HepG2 (cell line): Measurements from ENCODE around the gene ULK3. TPM values are rescaled to one million over a fixed set of nuclear protein-coding genes. Genes with fewer than 3 reads are reported as not detected.
A peak's percentile ranks its signal among the peaks of the same experiment; 100 is the strongest.

Experiments used
- ARID3A ChIP-seq: IDR thresholded peaks from 2 replicates; pipeline ENCODE4 v1.6.1; 2012; ENCODE audit warnings: low read depth, low read length, improper control_type of control experiment
- ELF4 ChIP-seq: sonication (generic); formaldehyde crosslinking; IDR thresholded peaks from 2 replicates; pipeline ENCODE4 v1.5.0; 2020; ENCODE audit warnings: missing genetic modification reagents, mild to moderate bottlenecking, moderate library complexity, borderline replicate concordance
- EZH2 ChIP-seq: conservative IDR thresholded peaks from 2 replicates; pipeline ENCODE4 v1.6.1; 2012; ENCODE audit warnings: mild to moderate bottlenecking, low read depth, low read length, moderate library complexity
- KLF13 ChIP-seq: sonication (generic); formaldehyde crosslinking; IDR thresholded peaks from 2 replicates; pipeline ENCODE4 v1.4.0; 2020; ENCODE audit warnings: mild to moderate bottlenecking, missing genetic modification reagents
- RAD21 ChIP-seq: fragments of 450-650 bp; formaldehyde crosslinking; IDR thresholded peaks from 2 replicates; pipeline ENCODE4 v1.5.0; 2020; ENCODE audit warnings: mild to moderate bottlenecking
- REL ChIP-seq: sonication (generic); formaldehyde crosslinking; conservative IDR thresholded peaks from 2 replicates; pipeline ENCODE4 v1.8.0; 2022; ENCODE audit warnings: mild to moderate bottlenecking, missing genetic modification reagents, moderate library complexity
- SSRP1 ChIP-seq: IDR thresholded peaks from 2 replicates; pipeline ENCODE4 v1.6.1; 2016; ENCODE audit warnings: control low read depth
- TFAP4 ChIP-seq: sonication (generic); IDR thresholded peaks from 2 replicates; pipeline ENCODE4 v1.6.1; 2016; ENCODE audit warnings: low read depth, borderline replicate concordance
- ZBTB3 ChIP-seq: sonication (generic); formaldehyde crosslinking; IDR thresholded peaks from 2 replicates; pipeline ENCODE4 v1.4.0; 2020; ENCODE audit warnings: low read depth, mild to moderate bottlenecking, moderate library complexity, missing genetic modification reagents, borderline replicate concordance
- ZBTB42 ChIP-seq: sonication (generic); formaldehyde crosslinking; IDR thresholded peaks from 2 replicates; pipeline ENCODE4 v1.5.0; 2020; ENCODE audit warnings: mild to moderate bottlenecking, missing genetic modification reagents
- polyA plus RNA-seq, 8 experiments: library from polyadenylated mRNA; depleted of rRNA in 3 of 8; stranded (reverse) in 7 of 8; unstranded in 1 of 8; fragments of >200 nt; fragmentation: Illumina TruSeq in 4 of 8; extraction: Trizol in 4 of 8; gene quantifications; 2 replicates each; pipeline versions ENCODE4 v1.2.1 to v1.2.3, GENCODE V29; 2011 to 2016; ENCODE audit warnings: low read depth in 4 of 8, missing spikeins in 1 of 8, mixed read lengths in 1 of 8; ENCODE audit not compliant: insufficient read depth in 1 of 8
- total RNA-seq, 5 experiments: library from RNA; depleted of rRNA; stranded (reverse); fragments of >200 nt; fragmentation: Illumina TruSeq; extraction: Trizol; gene quantifications; 2 replicates each; pipeline ENCODE4 v1.2.3, GENCODE V29; 2016; ENCODE audit warnings: low read depth in 1 of 5
- TF ChIP-seq, protein P1 (sequence below), 2 experiments: fragments of 450-650 bp in 1 of 2; sonication (generic) in 1 of 2; formaldehyde crosslinking in 1 of 2; IDR thresholded peaks; 2 replicates each; pipeline versions ENCODE4 v1.6.1 to v1.8.0; 2016 to 2022; ENCODE audit warnings: antibody characterized with exemption in 1 of 2, mild to moderate bottlenecking in 1 of 2, missing genetic modification reagents in 1 of 2
- TF ChIP-seq, protein P2 (sequence below): sonication (generic); formaldehyde crosslinking; IDR thresholded peaks from 2 replicates; pipeline ENCODE4 v1.4.0; 2020; ENCODE audit warnings: missing genetic modification reagents
- TF ChIP-seq, protein P3 (sequence below): sonication (generic); formaldehyde crosslinking; IDR thresholded peaks from 2 replicates; pipeline ENCODE4 v1.5.1; 2020; ENCODE audit warnings: missing genetic modification reagents, mild to moderate bottlenecking, borderline replicate concordance

Gene ULK3
- total and polyA plus RNA-seq, 2 of the 13 experiments (the other 11 are each of a cell fraction or from before 2014, with no cell fraction given) = 15.2 to 23.7 TPM

- TF ChIP-seq, protein P1, sequence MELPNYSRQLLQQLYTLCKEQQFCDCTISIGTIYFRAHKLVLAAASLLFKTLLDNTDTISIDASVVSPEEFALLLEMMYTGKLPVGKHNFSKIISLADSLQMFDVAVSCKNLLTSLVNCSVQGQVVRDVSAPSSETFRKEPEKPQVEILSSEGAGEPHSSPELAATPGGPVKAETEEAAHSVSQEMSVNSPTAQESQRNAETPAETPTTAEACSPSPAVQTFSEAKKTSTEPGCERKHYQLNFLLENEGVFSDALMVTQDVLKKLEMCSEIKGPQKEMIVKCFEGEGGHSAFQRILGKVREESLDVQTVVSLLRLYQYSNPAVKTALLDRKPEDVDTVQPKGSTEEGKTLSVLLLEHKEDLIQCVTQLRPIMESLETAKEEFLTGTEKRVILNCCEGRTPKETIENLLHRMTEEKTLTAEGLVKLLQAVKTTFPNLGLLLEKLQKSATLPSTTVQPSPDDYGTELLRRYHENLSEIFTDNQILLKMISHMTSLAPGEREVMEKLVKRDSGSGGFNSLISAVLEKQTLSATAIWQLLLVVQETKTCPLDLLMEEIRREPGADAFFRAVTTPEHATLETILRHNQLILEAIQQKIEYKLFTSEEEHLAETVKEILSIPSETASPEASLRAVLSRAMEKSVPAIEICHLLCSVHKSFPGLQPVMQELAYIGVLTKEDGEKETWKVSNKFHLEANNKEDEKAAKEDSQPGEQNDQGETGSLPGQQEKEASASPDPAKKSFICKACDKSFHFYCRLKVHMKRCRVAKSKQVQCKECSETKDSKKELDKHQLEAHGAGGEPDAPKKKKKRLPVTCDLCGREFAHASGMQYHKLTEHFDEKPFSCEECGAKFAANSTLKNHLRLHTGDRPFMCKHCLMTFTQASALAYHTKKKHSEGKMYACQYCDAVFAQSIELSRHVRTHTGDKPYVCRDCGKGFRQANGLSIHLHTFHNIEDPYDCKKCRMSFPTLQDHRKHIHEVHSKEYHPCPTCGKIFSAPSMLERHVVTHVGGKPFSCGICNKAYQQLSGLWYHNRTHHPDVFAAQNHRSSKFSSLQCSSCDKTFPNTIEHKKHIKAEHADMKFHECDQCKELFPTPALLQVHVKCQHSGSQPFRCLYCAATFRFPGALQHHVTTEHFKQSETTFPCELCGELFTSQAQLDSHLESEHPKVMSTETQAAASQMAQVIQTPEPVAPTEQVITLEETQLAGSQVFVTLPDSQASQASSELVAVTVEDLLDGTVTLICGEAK (IDR thresholded peaks at IDR 0.05) = no peak
- TF ChIP-seq, protein P1 (CRISPR knock-in tag; IDR thresholded peaks at IDR 0.05) = no peak
- TF ChIP-seq EZH2 (no peak), ZBTB42 (CRISPR knock-in tag) (no peak), TFAP4 (peak; percentile 21; the same call in 1 of the 2 replicates), RAD21 (CRISPR knock-in tag) (peak; percentile 46; the same call in 1 of the 2 replicates), KLF13 (CRISPR knock-in tag) (no peak), SSRP1 (no peak), REL (CRISPR knock-in tag) (no peak), ELF4 (CRISPR knock-in tag) (no peak), ARID3A (no peak), ZBTB3 (CRISPR knock-in tag) (no peak)
- TF ChIP-seq, protein P2, sequence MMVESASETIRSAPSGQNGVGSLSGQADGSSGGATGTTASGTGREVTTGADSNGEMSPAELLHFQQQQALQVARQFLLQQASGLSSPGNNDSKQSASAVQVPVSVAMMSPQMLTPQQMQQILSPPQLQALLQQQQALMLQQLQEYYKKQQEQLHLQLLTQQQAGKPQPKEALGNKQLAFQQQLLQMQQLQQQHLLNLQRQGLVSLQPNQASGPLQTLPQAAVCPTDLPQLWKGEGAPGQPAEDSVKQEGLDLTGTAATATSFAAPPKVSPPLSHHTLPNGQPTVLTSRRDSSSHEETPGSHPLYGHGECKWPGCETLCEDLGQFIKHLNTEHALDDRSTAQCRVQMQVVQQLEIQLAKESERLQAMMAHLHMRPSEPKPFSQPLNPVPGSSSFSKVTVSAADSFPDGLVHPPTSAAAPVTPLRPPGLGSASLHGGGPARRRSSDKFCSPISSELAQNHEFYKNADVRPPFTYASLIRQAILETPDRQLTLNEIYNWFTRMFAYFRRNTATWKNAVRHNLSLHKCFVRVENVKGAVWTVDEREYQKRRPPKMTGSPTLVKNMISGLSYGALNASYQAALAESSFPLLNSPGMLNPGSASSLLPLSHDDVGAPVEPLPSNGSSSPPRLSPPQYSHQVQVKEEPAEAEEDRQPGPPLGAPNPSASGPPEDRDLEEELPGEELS (CRISPR knock-in tag) = no peak
- TF ChIP-seq, protein P3, sequence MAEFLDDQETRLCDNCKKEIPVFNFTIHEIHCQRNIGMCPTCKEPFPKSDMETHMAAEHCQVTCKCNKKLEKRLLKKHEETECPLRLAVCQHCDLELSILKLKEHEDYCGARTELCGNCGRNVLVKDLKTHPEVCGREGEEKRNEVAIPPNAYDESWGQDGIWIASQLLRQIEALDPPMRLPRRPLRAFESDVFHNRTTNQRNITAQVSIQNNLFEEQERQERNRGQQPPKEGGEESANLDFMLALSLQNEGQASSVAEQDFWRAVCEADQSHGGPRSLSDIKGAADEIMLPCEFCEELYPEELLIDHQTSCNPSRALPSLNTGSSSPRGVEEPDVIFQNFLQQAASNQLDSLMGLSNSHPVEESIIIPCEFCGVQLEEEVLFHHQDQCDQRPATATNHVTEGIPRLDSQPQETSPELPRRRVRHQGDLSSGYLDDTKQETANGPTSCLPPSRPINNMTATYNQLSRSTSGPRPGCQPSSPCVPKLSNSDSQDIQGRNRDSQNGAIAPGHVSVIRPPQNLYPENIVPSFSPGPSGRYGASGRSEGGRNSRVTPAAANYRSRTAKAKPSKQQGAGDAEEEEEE (CRISPR knock-in tag) = no peak
These were observed 25.6 kb downstream of the ULK3 start (continued) for GRCh38 chr15:74817370-74817737.
